CD4-positive, alpha-beta T cell treated with Interleukin-17A for 4 hours (primary cell): ENCODE results near the gene SV2B.

ENCODE experiments used
- DNase-seq: peaks from one replicate; pipeline ENCODE4 v3.0.0-alpha.2; 2020; ENCODE audit warnings: mixed read lengths

The SV2B gene

GRCh38 chr15:91108421-91108820 is 8.4 kb downstream of the SV2B start:
- no peak for DNase-seq

GRCh38 chr15:91109885-91110284 is 9.8 kb downstream of the SV2B start:
- DNase-seq = no peak

GRCh38 chr15:91110407-91110806 is 10.3 kb downstream of the SV2B start:
- no peak for DNase-seq

- no peak for DNase-seq
These were observed 13.0 kb downstream of the SV2B start for GRCh38 chr15:91113030-91113429.

DNA sequence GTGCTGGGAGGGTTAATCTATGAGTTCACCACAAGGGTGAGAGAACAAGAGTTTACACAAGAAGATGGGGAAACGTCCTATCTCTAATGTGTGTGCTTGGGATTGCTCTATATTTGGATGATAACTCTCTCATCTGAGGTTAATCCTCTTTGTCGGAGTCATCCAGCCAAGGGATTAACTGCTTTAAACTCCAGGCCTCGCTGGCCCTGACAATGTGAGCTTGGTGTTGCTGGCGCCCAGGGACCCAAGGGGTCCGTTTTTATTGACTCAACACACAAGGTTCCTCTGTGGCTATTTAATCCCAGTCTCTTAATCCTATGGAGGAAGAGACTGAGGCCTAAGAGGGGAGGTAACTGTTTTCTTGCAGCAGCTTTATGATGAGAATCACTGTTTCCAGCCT is 14.2 kb downstream of the SV2B start:
- no peak for DNase-seq

GRCh38 chr15:91116113-91117067 is 16.3 kb downstream of the SV2B start:
- no peak for DNase-seq

- no peak for DNase-seq
These were observed 17.3 kb downstream of the SV2B start for GRCh38 chr15:91117375-91117774.

DNA sequence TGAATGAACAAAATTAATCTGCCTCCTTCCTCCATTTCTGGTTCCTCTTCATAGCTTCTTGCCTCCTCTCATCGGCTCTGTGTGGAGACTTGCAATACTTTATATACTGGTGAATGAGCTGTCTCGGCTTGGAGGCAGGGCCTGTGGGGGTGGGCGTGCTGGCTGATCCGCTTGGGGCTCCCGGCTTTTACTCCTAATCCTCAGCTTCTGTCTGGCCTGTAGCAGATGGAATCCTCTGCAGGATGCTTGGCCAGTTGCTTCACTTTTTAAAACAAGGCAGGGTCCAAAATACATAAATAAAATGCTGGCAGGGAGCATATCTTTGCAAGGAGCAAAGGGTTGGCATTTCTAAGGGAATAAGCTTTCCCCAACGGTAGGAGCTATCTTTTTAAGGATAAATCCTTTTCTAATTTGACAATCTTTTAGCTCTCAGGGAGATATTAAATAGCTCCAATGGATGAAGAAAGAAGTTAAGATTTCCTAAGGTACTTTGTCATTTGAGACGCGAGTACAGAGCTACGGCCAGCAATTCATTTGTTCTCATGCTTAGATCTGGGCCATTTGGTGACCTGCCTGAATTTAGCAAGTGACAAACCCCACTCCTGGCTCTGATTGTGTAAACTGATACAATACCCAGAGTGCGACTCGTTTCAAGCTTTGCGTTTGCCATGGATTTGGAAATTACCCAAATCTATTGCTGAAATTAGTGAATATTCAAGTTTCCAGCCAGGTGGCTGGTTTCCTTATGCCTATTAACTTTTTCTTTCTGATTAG is 18.9 kb downstream of the SV2B start:
- DNase-seq = no peak

DNA sequence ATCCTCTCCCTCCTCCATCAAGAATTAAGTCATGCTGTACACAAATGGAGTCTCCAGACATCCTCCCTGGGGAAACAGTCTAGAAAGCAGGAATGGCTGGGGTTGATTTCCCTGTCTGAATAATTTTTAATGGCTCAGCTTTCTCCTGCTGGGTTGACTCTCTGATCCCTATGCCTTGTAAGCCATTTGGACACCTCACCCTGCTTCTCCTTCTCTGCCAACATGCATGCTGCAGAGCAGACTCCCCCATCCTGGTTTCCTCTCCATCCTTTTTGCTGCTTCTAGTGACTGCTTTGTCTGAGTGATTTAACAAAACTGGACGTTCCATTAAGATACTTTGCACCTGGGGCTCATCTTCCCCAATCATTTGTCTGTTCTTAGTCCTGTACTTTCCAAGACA is 22.2 kb downstream of the SV2B start:
- no peak for DNase-seq

DNA sequence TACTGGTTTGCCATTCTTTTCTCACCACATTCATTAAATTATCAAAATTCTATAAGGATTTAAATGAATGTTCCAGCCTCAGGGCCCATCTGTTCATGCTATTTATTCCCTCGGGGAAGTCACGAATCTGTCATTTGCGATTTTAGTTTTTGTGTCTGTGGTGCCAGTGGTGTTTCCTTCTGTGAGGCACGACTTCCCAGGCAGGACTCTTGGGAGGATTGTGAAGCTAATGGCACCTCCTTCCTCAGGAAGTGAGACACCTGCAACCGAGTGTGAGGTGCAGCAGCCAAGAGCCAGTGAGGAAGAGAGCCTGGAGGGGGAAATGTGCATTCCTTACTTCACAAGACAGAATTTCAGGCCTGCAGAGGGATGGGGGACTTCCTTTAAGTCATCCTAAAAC is 24.1 kb downstream of the SV2B start:
- DNase-seq = no peak

DNA sequence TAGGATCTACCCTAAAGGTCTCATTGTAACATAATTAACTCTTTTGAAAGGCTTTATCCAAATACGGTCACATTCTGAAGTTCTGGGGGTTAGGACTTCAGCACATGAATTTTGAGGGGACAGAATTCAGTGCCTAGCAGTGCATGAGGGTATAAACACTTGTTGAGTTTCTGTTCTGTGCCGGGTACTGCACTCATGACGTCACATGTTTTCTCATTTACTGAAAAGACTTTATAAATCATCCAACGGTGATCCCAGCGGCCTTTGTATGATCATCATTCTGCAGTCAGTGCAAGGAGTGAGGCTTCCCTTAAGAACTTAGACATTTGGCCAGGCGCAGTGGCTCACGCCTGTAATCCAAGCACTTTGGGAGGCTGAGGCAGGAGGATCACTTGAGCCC is 25.1 kb downstream of the SV2B start:
- no peak for DNase-seq

GRCh38 chr15:91126080-91126479 is 26.0 kb downstream of the SV2B start:
- DNase-seq = no peak

- DNase-seq = no peak
These were observed 27.3 kb downstream of the SV2B start for GRCh38 chr15:91127236-91127955.

GRCh38 chr15:91128016-91128415 is 28.0 kb downstream of the SV2B start:
- no peak for DNase-seq

GRCh38 chr15:91129436-91129835 is 29.4 kb downstream of the SV2B start:
- DNase-seq = no peak

- DNase-seq = no peak
These were observed 32.0 kb downstream of the SV2B start for GRCh38 chr15:91132079-91132478.

- DNase-seq = no peak
These were observed 33.5 kb downstream of the SV2B start for GRCh38 chr15:91133511-91133910.

GRCh38 chr15:91135201-91136130 is 35.4 kb downstream of the SV2B start:
- DNase-seq = no peak

GRCh38 chr15:91136386-91136923 is 36.4 kb downstream of the SV2B start:
- DNase-seq = no peak

DNA sequence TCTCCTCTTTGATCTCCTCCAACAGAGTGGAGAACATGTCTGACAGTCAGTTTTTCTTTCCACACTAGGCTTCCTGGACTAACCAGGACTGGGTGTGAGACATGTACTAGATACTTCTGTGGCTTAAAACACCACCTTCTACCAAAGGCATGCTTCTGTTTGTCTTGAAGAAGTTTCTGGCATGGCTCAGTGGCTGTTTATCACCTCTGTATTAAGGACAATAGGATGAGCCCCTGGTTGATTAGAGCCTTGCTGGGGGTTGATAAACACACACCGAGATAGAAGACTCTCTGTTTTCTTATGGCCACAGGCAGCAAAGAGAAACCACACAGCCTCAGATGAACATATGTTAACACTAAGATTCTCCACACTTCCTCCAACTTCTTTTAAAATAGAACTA is 40.5 kb downstream of the SV2B start:
- no peak for DNase-seq

DNA sequence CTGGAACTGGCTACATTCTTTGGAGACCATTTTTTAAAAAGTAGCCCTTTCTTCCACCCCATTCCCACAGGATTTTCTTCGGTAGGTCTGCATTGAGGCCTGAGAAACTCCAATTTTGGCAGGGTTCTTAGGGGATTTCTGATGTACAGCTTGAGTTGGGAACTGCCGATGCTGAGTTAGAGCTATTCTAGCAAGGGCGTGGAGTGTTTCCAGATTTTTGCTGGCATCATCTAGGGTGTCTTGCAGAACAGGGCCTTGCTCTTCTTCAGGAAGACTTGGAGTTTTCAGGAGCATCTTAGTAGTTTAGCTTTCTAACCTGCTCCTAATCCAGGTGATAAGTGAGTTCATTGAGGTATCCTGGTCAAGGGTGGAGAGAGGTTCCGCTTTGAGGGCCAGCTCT is 41.0 kb downstream of the SV2B start:
- no peak for DNase-seq
